HepG2 (cell line): Measurements from ENCODE around the gene ASXL1. TPM values are rescaled to one million over a fixed set of nuclear protein-coding genes. Genes with fewer than 3 reads are reported as not detected.

Experiments used
- ASH2L ChIP-seq: fragments of 300-600, 200-600 bp; sonication (generic); IDR thresholded peaks from 2 replicates; pipeline ENCODE4 v1.7.0; 2017; ENCODE audit warnings: low read depth, mild to moderate bottlenecking, moderate library complexity, mixed read lengths, low read length; ENCODE audit not compliant: insufficient read length
- CHD2 ChIP-seq: IDR thresholded peaks from 2 replicates; pipeline ENCODE4 v1.6.1; 2011; ENCODE audit warnings: low read depth, low read length, improper control_type of control experiment
- CREM ChIP-seq, 2 experiments: sonication (generic) in 1 of 2; formaldehyde crosslinking in 1 of 2; IDR thresholded peaks; 2 replicates each; pipeline versions ENCODE4 v1.4.0 to v1.6.1; 2016 to 2020; ENCODE audit warnings: antibody characterized with exemption in 1 of 2, mild to moderate bottlenecking in 1 of 2, missing genetic modification reagents in 1 of 2
- FOXJ3 ChIP-seq: sonication (generic); formaldehyde crosslinking; IDR thresholded peaks from 2 replicates; pipeline ENCODE4 v1.4.0; 2020; ENCODE audit warnings: missing genetic modification reagents, mild to moderate bottlenecking, borderline replicate concordance
- FOXM1 ChIP-seq: sonication (generic); formaldehyde crosslinking; IDR thresholded peaks from 2 replicates; pipeline ENCODE4 v1.5.0; 2020; ENCODE audit warnings: missing genetic modification reagents
- MTF1 ChIP-seq: sonication (generic); formaldehyde crosslinking; IDR thresholded peaks from 2 replicates; pipeline ENCODE4 v1.5.0; 2020; ENCODE audit warnings: missing genetic modification reagents
- PPARG ChIP-seq: conservative IDR thresholded peaks from 2 replicates; pipeline ENCODE4 v1.6.1; 2016; ENCODE audit warnings: missing biosample characterization, missing genetic modification reagents
- RBFOX2 ChIP-seq: fragments of 200-400 bp; formaldehyde crosslinking; IDR thresholded peaks from 2 replicates; pipeline ENCODE4 v1.6.1; 2017; ENCODE audit warnings: low read depth, mild to moderate bottlenecking, low read length
- SIX1 ChIP-seq: sonication (generic); formaldehyde crosslinking; IDR thresholded peaks from 2 replicates; pipeline ENCODE4 v1.4.0; 2020; ENCODE audit warnings: missing genetic modification reagents, borderline replicate concordance
- SRSF9 ChIP-seq: fragments of 200-400 bp; formaldehyde crosslinking; IDR thresholded peaks from 2 replicates; pipeline ENCODE4 v1.6.1; 2018; ENCODE audit warnings: borderline replicate concordance, mild to moderate bottlenecking, low read depth, low read length; ENCODE audit not compliant: insufficient read depth, poor library complexity, severe bottlenecking
- ZFX ChIP-seq: sonication (generic); formaldehyde crosslinking; IDR thresholded peaks from 2 replicates; pipeline ENCODE4 v1.4.0; 2020; ENCODE audit warnings: mild to moderate bottlenecking, low read depth, missing genetic modification reagents, moderate library complexity
- ZNF337 ChIP-seq: sonication (generic); formaldehyde crosslinking; IDR thresholded peaks from 2 replicates; pipeline ENCODE4 v1.5.1; 2020; ENCODE audit warnings: missing genetic modification reagents, low read depth, mild to moderate bottlenecking, borderline replicate concordance
- ZNF34 ChIP-seq: sonication (generic); formaldehyde crosslinking; IDR thresholded peaks from 2 replicates; pipeline ENCODE4 v1.4.0; 2020; ENCODE audit warnings: mild to moderate bottlenecking, missing genetic modification reagents, borderline replicate concordance
- ZNF552 ChIP-seq: sonication (generic); formaldehyde crosslinking; IDR thresholded peaks from 2 replicates; pipeline ENCODE4 v1.9.0; 2022; ENCODE audit warnings: missing genetic modification reagents, mild to moderate bottlenecking, borderline replicate concordance
- ZNF720 ChIP-seq: sonication (generic); formaldehyde crosslinking; IDR thresholded peaks from 2 replicates; pipeline ENCODE4 v1.4.0; 2020; ENCODE audit warnings: missing genetic modification reagents
- polyA plus RNA-seq, 8 experiments: library from polyadenylated mRNA; depleted of rRNA in 3 of 8; stranded (reverse) in 7 of 8; unstranded in 1 of 8; fragments of >200 nt; fragmentation: Illumina TruSeq in 4 of 8; extraction: Trizol in 4 of 8; gene quantifications; 2 replicates each; pipeline versions ENCODE4 v1.2.1 to v1.2.3, GENCODE V29; 2011 to 2016; ENCODE audit warnings: low read depth in 4 of 8, missing spikeins in 1 of 8, mixed read lengths in 1 of 8; ENCODE audit not compliant: insufficient read depth in 1 of 8
- total RNA-seq, 5 experiments: library from RNA; depleted of rRNA; stranded (reverse); fragments of >200 nt; fragmentation: Illumina TruSeq; extraction: Trizol; gene quantifications; 2 replicates each; pipeline ENCODE4 v1.2.3, GENCODE V29; 2016; ENCODE audit warnings: low read depth in 1 of 5
- TF ChIP-seq, protein P1 (sequence below): IDR thresholded peaks from 2 replicates; pipeline ENCODE4 v1.6.1; 2016; ENCODE audit warnings: missing genetic modification reagents, missing compliant biosample characterization
- TF ChIP-seq, protein P2 (sequence below): fragments of 450-650 bp; IDR thresholded peaks from 2 replicates; pipeline ENCODE4 v1.6.1; 2017; ENCODE audit warnings: mild to moderate bottlenecking
- TF ChIP-seq, protein P3 (sequence below): IDR thresholded peaks from 2 replicates; pipeline ENCODE4 v1.6.1; 2016; ENCODE audit warnings: low read depth, missing genetic modification reagents, missing compliant biosample characterization

Gene ASXL1
- total and polyA plus RNA-seq, 2 of the 13 experiments (the other 11 are each of a cell fraction or from before 2014, with no cell fraction given) = 62.1 to 74.8 TPM

DNA sequence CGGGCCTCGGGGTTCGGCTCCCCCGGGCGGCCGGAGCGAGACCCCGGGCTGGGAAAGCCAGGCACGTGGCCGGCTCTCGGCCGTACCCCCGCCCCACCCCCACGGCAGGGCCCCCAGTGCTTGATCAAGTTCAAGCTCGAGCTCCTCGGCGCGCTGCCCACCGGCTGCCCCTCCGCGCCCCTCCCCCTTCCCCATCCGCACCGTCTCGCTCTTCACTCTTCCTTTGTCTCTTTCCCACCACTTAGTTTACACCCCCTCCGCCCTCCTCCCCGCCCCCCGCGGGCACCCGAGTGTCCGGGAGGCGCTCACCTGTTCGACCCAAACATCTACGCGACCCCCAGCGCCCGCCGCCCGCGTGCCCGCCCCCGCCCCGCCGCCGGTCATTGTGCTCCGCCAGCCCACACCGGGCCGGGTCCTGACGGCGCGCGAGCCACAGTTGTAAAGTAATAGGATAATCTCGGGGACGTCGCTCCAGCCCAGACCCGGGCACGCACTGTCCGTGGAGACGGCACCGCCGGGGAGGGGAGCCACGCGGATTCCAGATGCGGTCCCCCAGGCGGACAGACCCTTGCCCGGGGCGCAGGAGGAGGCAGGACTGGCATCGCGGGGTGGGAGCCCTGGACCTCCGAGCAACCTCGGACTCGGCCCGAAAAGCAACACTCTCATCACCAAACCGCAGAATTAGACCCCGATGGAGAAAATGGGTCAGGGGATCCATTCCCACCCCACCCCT lies 126.3 kb downstream of the ASXL1 start (continued):
- TF ChIP-seq ASH2L (peak; percentile 14), RBFOX2 (peak; percentile 71), ZFX (peak; percentile 0; the same call in 1 of the 2 replicates), SRSF9 (no peak), CHD2 (no peak), ZNF34 (CRISPR knock-in tag) (no peak), ZNF552 (CRISPR knock-in tag) (peak; percentile 49; the same call in 1 of the 2 replicates), FOXJ3 (no peak), ZNF720 (CRISPR knock-in tag) (no peak), MTF1 (CRISPR knock-in tag) (no peak), FOXM1 (no peak), ZNF337 (CRISPR knock-in tag) (no peak), SIX1 (no peak), CREM (IDR thresholded peaks at IDR 0.05) (no peak), CREM (CRISPR knock-in tag; IDR thresholded peaks at IDR 0.05) (no peak), PPARG (CRISPR knock-in tag) (no peak)
- TF ChIP-seq, protein P1, sequence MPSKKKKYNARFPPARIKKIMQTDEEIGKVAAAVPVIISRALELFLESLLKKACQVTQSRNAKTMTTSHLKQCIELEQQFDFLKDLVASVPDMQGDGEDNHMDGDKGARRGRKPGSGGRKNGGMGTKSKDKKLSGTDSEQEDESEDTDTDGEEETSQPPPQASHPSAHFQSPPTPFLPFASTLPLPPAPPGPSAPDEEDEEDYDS = no peak
- TF ChIP-seq, protein P2, sequence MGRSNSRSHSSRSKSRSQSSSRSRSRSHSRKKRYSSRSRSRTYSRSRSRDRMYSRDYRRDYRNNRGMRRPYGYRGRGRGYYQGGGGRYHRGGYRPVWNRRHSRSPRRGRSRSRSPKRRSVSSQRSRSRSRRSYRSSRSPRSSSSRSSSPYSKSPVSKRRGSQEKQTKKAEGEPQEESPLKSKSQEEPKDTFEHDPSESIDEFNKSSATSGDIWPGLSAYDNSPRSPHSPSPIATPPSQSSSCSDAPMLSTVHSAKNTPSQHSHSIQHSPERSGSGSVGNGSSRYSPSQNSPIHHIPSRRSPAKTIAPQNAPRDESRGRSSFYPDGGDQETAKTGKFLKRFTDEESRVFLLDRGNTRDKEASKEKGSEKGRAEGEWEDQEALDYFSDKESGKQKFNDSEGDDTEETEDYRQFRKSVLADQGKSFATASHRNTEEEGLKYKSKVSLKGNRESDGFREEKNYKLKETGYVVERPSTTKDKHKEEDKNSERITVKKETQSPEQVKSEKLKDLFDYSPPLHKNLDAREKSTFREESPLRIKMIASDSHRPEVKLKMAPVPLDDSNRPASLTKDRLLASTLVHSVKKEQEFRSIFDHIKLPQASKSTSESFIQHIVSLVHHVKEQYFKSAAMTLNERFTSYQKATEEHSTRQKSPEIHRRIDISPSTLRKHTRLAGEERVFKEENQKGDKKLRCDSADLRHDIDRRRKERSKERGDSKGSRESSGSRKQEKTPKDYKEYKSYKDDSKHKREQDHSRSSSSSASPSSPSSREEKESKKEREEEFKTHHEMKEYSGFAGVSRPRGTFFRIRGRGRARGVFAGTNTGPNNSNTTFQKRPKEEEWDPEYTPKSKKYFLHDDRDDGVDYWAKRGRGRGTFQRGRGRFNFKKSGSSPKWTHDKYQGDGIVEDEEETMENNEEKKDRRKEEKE = no peak
- TF ChIP-seq, protein P3, sequence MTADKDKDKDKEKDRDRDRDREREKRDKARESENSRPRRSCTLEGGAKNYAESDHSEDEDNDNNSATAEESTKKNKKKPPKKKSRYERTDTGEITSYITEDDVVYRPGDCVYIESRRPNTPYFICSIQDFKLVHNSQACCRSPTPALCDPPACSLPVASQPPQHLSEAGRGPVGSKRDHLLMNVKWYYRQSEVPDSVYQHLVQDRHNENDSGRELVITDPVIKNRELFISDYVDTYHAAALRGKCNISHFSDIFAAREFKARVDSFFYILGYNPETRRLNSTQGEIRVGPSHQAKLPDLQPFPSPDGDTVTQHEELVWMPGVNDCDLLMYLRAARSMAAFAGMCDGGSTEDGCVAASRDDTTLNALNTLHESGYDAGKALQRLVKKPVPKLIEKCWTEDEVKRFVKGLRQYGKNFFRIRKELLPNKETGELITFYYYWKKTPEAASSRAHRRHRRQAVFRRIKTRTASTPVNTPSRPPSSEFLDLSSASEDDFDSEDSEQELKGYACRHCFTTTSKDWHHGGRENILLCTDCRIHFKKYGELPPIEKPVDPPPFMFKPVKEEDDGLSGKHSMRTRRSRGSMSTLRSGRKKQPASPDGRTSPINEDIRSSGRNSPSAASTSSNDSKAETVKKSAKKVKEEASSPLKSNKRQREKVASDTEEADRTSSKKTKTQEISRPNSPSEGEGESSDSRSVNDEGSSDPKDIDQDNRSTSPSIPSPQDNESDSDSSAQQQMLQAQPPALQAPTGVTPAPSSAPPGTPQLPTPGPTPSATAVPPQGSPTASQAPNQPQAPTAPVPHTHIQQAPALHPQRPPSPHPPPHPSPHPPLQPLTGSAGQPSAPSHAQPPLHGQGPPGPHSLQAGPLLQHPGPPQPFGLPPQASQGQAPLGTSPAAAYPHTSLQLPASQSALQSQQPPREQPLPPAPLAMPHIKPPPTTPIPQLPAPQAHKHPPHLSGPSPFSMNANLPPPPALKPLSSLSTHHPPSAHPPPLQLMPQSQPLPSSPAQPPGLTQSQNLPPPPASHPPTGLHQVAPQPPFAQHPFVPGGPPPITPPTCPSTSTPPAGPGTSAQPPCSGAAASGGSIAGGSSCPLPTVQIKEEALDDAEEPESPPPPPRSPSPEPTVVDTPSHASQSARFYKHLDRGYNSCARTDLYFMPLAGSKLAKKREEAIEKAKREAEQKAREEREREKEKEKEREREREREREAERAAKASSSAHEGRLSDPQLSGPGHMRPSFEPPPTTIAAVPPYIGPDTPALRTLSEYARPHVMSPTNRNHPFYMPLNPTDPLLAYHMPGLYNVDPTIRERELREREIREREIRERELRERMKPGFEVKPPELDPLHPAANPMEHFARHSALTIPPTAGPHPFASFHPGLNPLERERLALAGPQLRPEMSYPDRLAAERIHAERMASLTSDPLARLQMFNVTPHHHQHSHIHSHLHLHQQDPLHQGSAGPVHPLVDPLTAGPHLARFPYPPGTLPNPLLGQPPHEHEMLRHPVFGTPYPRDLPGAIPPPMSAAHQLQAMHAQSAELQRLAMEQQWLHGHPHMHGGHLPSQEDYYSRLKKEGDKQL (CRISPR knock-in tag) = no peak
